WI38 (cell line): ENCODE results near the gene NKTR.

Experiments
- H3K4me3 ChIP-seq: 2 replicates; pipeline ENCODE4 v1.5.1; 2011; ENCODE audit warnings: low read depth, mild to moderate bottlenecking, control low read depth, low read length
- CTCF ChIP-seq: IDR thresholded peaks from 2 replicates; pipeline ENCODE4 v1.5.1; 2012; ENCODE audit warnings: low read depth, mild to moderate bottlenecking, control low read depth, low read length

Gene NKTR

GRCh38 chr3:42693530-42693930 is 93.0 kb downstream of the NKTR start:
- no peak overlapping the region for H3K4me3 ChIP-seq
- TF ChIP-seq CTCF: no peak

- H3K4me3 ChIP-seq: no peak overlapping the region
- TF ChIP-seq CTCF: no peak
Measured at GRCh38 chr3:42694366-42694765, 93.9 kb downstream of the NKTR start.

- no peak overlapping the region for H3K4me3 ChIP-seq
- no peak for TF ChIP-seq CTCF
Measured at GRCh38 chr3:42696356-42697288, 96.1 kb downstream of the NKTR start.

- TF ChIP-seq CTCF: no peak
Measured at GRCh38 chr3:42697289-42698051, 97.0 kb downstream of the NKTR start.

More at GRCh38 chr3:42697289-42698051, 97.0 kb downstream of the NKTR start:
- H3K4me3 ChIP-seq: no peak overlapping the region
